GM23338 (cell line): ENCODE results near the gene SLC5A11. TPM values are rescaled to one million over a fixed set of nuclear protein-coding genes. Genes with fewer than 3 reads are reported as not detected.

Experiments
- ATAC-seq: fragments of 200-7000 bp; cut with Tn5 transposase; 3 replicates; pipeline ENCODE4 v1.9.1; 2020
- DNase-seq: peaks from one replicate; pipeline ENCODE4 v3.0.0-alpha.2; 2015; ENCODE audit warnings: low spot score
- H2AFZ ChIP-seq: fragments of 200-600 bp; sonication (generic); 2 replicates; pipeline ENCODE4 v1.8.0; 2016; ENCODE audit warnings: antibody characterized with exemption, mild to moderate bottlenecking, moderate library complexity
- H3F3A ChIP-seq: fragments of 200-600 bp; sonication (generic); replicated peaks from 2 replicates; pipeline ENCODE4 v1.8.0; 2017; ENCODE audit warnings: antibody characterized with exemption, mixed run types, low read depth
- H3K27ac ChIP-seq: fragments of 200-600 bp; sonication (generic); 2 replicates; pipeline ENCODE4 v1.6.1; 2016; ENCODE audit warnings: low read depth
- H3K27me3 ChIP-seq: fragments of 200-600 bp; sonication (generic); 2 replicates; pipeline ENCODE4 v1.8.0; 2016; ENCODE audit warnings: mild to moderate bottlenecking, mixed run types, moderate library complexity; ENCODE audit not compliant: insufficient read depth
- H3K36me3 ChIP-seq: fragments of 200-600 bp; sonication (generic); 2 replicates; pipeline ENCODE4 v1.8.0; 2016; ENCODE audit warnings: mild to moderate bottlenecking; ENCODE audit not compliant: insufficient read depth
- H3K4me1 ChIP-seq: fragments of 200-600 bp; sonication (generic); 2 replicates; pipeline ENCODE4 v1.8.0; 2016; ENCODE audit warnings: mild to moderate bottlenecking, moderate library complexity; ENCODE audit not compliant: insufficient read depth
- H3K4me2 ChIP-seq: fragments of 200-600 bp; sonication (generic); 2 replicates; pipeline ENCODE4 v1.7.1; 2017; ENCODE audit warnings: mixed run types
- H3K4me3 ChIP-seq: fragments of 200-600 bp; sonication (generic); 2 replicates; pipeline ENCODE4 v1.6.1; 2016; ENCODE audit warnings: mixed run types
- H3K79me2 ChIP-seq: fragments of 200-600 bp; sonication (generic); replicated peaks from 2 replicates; pipeline ENCODE4 v1.8.0; 2017; ENCODE audit warnings: mild to moderate bottlenecking; ENCODE audit not compliant: insufficient read depth
- H3K9me2 ChIP-seq: fragments of 200-600 bp; sonication (generic); 2 replicates; pipeline ENCODE4 v1.8.0; 2017; ENCODE audit not compliant: insufficient read depth
- H4K20me1 ChIP-seq: fragments of 200-600 bp; sonication (generic); replicated peaks from 2 replicates; pipeline ENCODE4 v1.8.0; 2017; ENCODE audit warnings: mild to moderate bottlenecking; ENCODE audit not compliant: insufficient read depth
- H3K27ac Mint-ChIP-seq: 2 replicates; pipeline ENCODE4 v1.8.0; 2020; ENCODE audit warnings: inconsistent platforms, mild to moderate bottlenecking, moderate library complexity, mixed read lengths
- H3K27me3 Mint-ChIP-seq: 3 replicates; pipeline ENCODE4 v1.8.0; 2022; ENCODE audit warnings: low read depth, mild to moderate bottlenecking, moderate library complexity, mixed read lengths, inconsistent platforms; ENCODE audit not compliant: insufficient read depth, poor library complexity
- H3K36me3 Mint-ChIP-seq: 3 replicates; pipeline ENCODE4 v1.8.0; 2021; ENCODE audit warnings: low read depth, mild to moderate bottlenecking, inconsistent platforms, moderate library complexity, mixed read lengths
- H3K4me1 Mint-ChIP-seq: 3 replicates; pipeline ENCODE4 v1.8.0; 2020; ENCODE audit warnings: mild to moderate bottlenecking, inconsistent platforms, mixed read lengths
- H3K4me3 Mint-ChIP-seq: 3 replicates; pipeline ENCODE4 v1.8.0; 2021; ENCODE audit warnings: moderate library complexity, mild to moderate bottlenecking, inconsistent platforms, mixed read lengths
- H3K9me3 Mint-ChIP-seq: 3 replicates; pipeline ENCODE4 v1.8.0; 2020; ENCODE audit warnings: moderate library complexity, mild to moderate bottlenecking, inconsistent platforms, mixed read lengths
- CREB1 ChIP-seq: fragments of 250-450 bp; sonication (Bioruptor Pico); IDR thresholded peaks from 2 replicates; pipeline ENCODE4 v1.5.0; 2020; ENCODE audit warnings: low read depth, mild to moderate bottlenecking, moderate library complexity
- ETS1 ChIP-seq: IDR thresholded peaks from 2 replicates; pipeline ENCODE4 v1.6.1; 2016; ENCODE audit warnings: antibody characterized with exemption
- EZH2 ChIP-seq: fragments of 200-600 bp; sonication (generic); IDR thresholded peaks from one replicate; pipeline ENCODE4 v1.8.0; 2017; ENCODE audit warnings: antibody characterized with exemption, mild to moderate bottlenecking, low read depth; ENCODE audit not compliant: unreplicated experiment
- EZH2phosphoT487 ChIP-seq: fragments of 200-600 bp; sonication (generic); IDR thresholded peaks from one replicate; pipeline ENCODE4 v1.8.1; 2018; ENCODE audit warnings: antibody characterized with exemption; ENCODE audit not compliant: unreplicated experiment
- JUNB ChIP-seq: IDR thresholded peaks from one replicate; pipeline ENCODE4 v1.6.1; 2016; ENCODE audit warnings: antibody characterized with exemption; ENCODE audit not compliant: unreplicated experiment
- NANOG ChIP-seq: IDR thresholded peaks from 2 replicates; pipeline ENCODE4 v1.6.1; 2016; ENCODE audit warnings: antibody characterized with exemption, borderline replicate concordance
- POLR2AphosphoS5 ChIP-seq: IDR thresholded peaks from 2 replicates; pipeline ENCODE4 v1.6.1; 2016; ENCODE audit warnings: antibody characterized with exemption, low read depth
- REST ChIP-seq: IDR thresholded peaks from one replicate; pipeline ENCODE4 v1.6.1; 2018; ENCODE audit warnings: antibody characterized with exemption; ENCODE audit not compliant: unreplicated experiment
- STAT1 ChIP-seq: IDR thresholded peaks from one replicate; pipeline ENCODE4 v1.6.1; 2016; ENCODE audit warnings: antibody characterized with exemption; ENCODE audit not compliant: unreplicated experiment
- ZNF114 ChIP-seq: fragments of 250-450 bp; sonication (Bioruptor Pico); IDR thresholded peaks from 2 replicates; pipeline ENCODE4 v1.5.0; 2020; ENCODE audit warnings: mild to moderate bottlenecking, moderate library complexity
- ZNF331 ChIP-seq: fragments of 250-450 bp; sonication (Bioruptor Pico); IDR thresholded peaks from 2 replicates; pipeline ENCODE4 v1.5.0; 2020; ENCODE audit warnings: low read depth, mild to moderate bottlenecking, moderate library complexity
- ZNF462 ChIP-seq: fragments of 250-450 bp; sonication (Bioruptor Pico); IDR thresholded peaks from 2 replicates; pipeline ENCODE4 v1.5.0; 2020; ENCODE audit warnings: mild to moderate bottlenecking, moderate library complexity
- polyA plus RNA-seq: library from polyadenylated mRNA; unstranded; fragments of >200 nt; fragmentation: Nextera tagmentation; extraction: Ambion mirVana; gene quantifications from 2 replicates; pipeline ENCODE4 v1.2.1, GENCODE V29; 2016
- total RNA-seq: library from RNA; depleted of rRNA; stranded (reverse); fragments of >200 nt; shearing (Covaris generic); gene quantifications from 2 replicates; pipeline ENCODE4 v1.2.3, GENCODE V29; 2014
- TF ChIP-seq, protein P1 (sequence below), 2 experiments: fragments of 200-600 bp in 1 of 2; sonication (generic) in 1 of 2; conservative IDR thresholded peaks; 2 replicates each; pipeline versions ENCODE4 v1.5.1 to v1.6.1; 2016 to 2017; ENCODE audit warnings: antibody characterized with exemption in 2 of 2, low read depth in 2 of 2, mild to moderate bottlenecking in 2 of 2, moderate library complexity in 1 of 2

Gene SLC5A11
- total and polyA plus RNA-seq, 2 experiments from 2014 or later: 0.07 TPM; not detected in 1

GRCh38 chr16:24954137-24954536, 108.4 kb downstream of the SLC5A11 start:
- Mint-ChIP-seq H3K4me3 (no peak overlapping the region), H3K9me3 (no peaks in the 10 kb centered on the region), H3K4me1 (no peaks in the 10 kb centered on the region), H3K36me3 (peaks cover 47% of the 10 kb centered on the region), H3K27me3 (no peaks in the 10 kb centered on the region), H3K27ac (no peak overlapping the region)
- H4K20me1 ChIP-seq: no peaks in the 10 kb centered on the region; the same call in 1 of the 2 replicates
- H3K4me1 ChIP-seq: no peaks in the 10 kb centered on the region
- H3K4me2 ChIP-seq: no peak overlapping the region
- TF ChIP-seq CREB1 (CRISPR knock-in tag) (no peak), EZH2phosphoT487 (no peak), POLR2AphosphoS5 (no peak), ETS1 (no peak), ZNF331 (CRISPR knock-in tag) (no peak), EZH2 (no peak), REST (no peak), NANOG (no peak), STAT1 (no peak), ZNF462 (CRISPR knock-in tag) (no peak), ZNF114 (CRISPR knock-in tag) (no peak), JUNB (no peak)
- TF ChIP-seq, protein P1, sequence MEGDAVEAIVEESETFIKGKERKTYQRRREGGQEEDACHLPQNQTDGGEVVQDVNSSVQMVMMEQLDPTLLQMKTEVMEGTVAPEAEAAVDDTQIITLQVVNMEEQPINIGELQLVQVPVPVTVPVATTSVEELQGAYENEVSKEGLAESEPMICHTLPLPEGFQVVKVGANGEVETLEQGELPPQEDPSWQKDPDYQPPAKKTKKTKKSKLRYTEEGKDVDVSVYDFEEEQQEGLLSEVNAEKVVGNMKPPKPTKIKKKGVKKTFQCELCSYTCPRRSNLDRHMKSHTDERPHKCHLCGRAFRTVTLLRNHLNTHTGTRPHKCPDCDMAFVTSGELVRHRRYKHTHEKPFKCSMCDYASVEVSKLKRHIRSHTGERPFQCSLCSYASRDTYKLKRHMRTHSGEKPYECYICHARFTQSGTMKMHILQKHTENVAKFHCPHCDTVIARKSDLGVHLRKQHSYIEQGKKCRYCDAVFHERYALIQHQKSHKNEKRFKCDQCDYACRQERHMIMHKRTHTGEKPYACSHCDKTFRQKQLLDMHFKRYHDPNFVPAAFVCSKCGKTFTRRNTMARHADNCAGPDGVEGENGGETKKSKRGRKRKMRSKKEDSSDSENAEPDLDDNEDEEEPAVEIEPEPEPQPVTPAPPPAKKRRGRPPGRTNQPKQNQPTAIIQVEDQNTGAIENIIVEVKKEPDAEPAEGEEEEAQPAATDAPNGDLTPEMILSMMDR (conservative IDR thresholded peaks at IDR 0.05; ENCODE audit: low read depth in 2 of 2): no peak
- no peaks in the 10 kb centered on the region for H3K27me3 ChIP-seq
- no peak for DNase-seq
- H3K9me2 ChIP-seq: no peaks in the 10 kb centered on the region
- H3K27ac ChIP-seq: no peak overlapping the region
- no peak overlapping the region for H2AFZ ChIP-seq
- H3K36me3 ChIP-seq: peaks cover 20% of the 10 kb centered on the region
- no peak overlapping the region for H3K4me3 ChIP-seq
- ATAC-seq: no peak
- H3F3A ChIP-seq: no peaks in the 10 kb centered on the region
- H3K79me2 ChIP-seq: no peaks in the 10 kb centered on the region
